ENCODE data around the gene ZNF550. TPM values are rescaled to one million over a fixed set of nuclear protein-coding genes. Genes with fewer than 3 reads are reported as not detected.

Gene ZNF550
- total and polyA plus RNA-seq, 2 of the 13 experiments (the other 11 are each of a cell fraction or from before 2014, with no cell fraction given): 8.6 to 9.1 TPM

GRCh38 chr19:57559008-57559403 is 657 bp downstream of the ZNF550 start (continued):
- TF ChIP-seq ZNF777 (CRISPR knock-in tag; IDR thresholded peaks at IDR 0.05) (no peak), ZNF337 (CRISPR knock-in tag; IDR thresholded peaks at IDR 0.05; ENCODE audit: borderline replicate concordance, low read depth) (no peak), ZFAT (CRISPR knock-in tag; conservative IDR thresholded peaks at IDR 0.05) (no peak), ZNF543 (CRISPR knock-in tag; IDR thresholded peaks at IDR 0.05) (peak; percentile 81; the same call in 1 of the 2 replicates), SAFB2 (CRISPR knock-in tag; IDR thresholded peaks at IDR 0.05; ENCODE audit: borderline replicate concordance, low read depth) (no peak), ZBTB3 (CRISPR knock-in tag; IDR thresholded peaks at IDR 0.05; ENCODE audit: borderline replicate concordance, low read depth) (no peak), ZIK1 (CRISPR knock-in tag; IDR thresholded peaks at IDR 0.05; ENCODE audit: borderline replicate concordance, low read depth) (no peak), ZSCAN29 (CRISPR knock-in tag; conservative IDR thresholded peaks at IDR 0.05) (0 out of 2 replicates have a peak, but pooled peaks have one; percentile 23), PAF1 (CRISPR knock-in tag; IDR thresholded peaks at IDR 0.05) (no peak), ZNF335 (CRISPR knock-in tag; IDR thresholded peaks at IDR 0.05) (no peak), ZNF263 (CRISPR knock-in tag; IDR thresholded peaks at IDR 0.05) (no peak), NCOR1 (IDR thresholded peaks at IDR 0.05; ENCODE audit: borderline replicate concordance, low read length) (no peak), THAP11 (CRISPR knock-in tag; IDR thresholded peaks at IDR 0.05) (no peak), NFIC (IDR thresholded peaks at IDR 0.05; ENCODE audit: low read length) (no peak), ZNF660 (CRISPR knock-in tag; IDR thresholded peaks at IDR 0.05; ENCODE audit: borderline replicate concordance, low read depth) (no peak), CEBPG (CRISPR knock-in tag; IDR thresholded peaks at IDR 0.05) (no peak), ZNF280D (CRISPR knock-in tag; IDR thresholded peaks at IDR 0.05) (peak; percentile 7; the same call in 1 of the 2 replicates), ZNF510 (CRISPR knock-in tag; IDR thresholded peaks at IDR 0.05; ENCODE audit: low read depth) (peak; percentile 75; the same call in 1 of the 2 replicates)
- TF ChIP-seq, protein P1, sequence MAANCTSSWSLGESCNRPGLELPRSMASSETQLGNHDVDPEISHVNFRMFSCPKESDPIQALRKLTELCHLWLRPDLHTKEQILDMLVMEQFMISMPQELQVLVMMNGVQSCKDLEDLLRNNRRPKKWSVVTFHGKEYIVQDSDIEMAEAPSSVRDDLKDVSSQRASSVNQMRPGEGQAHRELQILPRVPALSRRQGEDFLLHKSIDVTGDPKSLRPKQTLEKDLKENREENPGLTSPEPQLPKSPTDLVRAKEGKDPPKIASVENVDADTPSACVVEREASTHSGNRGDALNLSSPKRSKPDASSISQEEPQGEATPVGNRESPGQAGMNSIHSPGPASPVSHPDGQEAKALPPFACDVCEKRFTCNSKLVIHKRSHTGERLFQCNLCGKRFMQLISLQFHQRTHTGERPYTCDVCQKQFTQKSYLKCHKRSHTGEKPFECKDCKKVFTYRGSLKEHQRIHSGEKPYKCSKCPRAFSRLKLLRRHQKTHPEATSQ (CRISPR knock-in tag; IDR thresholded peaks at IDR 0.05; ENCODE audit: borderline replicate concordance): no peak
- TF ChIP-seq, protein P2, sequence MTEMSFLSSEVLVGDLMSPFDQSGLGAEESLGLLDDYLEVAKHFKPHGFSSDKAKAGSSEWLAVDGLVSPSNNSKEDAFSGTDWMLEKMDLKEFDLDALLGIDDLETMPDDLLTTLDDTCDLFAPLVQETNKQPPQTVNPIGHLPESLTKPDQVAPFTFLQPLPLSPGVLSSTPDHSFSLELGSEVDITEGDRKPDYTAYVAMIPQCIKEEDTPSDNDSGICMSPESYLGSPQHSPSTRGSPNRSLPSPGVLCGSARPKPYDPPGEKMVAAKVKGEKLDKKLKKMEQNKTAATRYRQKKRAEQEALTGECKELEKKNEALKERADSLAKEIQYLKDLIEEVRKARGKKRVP (CRISPR knock-in tag; IDR thresholded peaks at IDR 0.05): no peak
- TF ChIP-seq, protein P3, sequence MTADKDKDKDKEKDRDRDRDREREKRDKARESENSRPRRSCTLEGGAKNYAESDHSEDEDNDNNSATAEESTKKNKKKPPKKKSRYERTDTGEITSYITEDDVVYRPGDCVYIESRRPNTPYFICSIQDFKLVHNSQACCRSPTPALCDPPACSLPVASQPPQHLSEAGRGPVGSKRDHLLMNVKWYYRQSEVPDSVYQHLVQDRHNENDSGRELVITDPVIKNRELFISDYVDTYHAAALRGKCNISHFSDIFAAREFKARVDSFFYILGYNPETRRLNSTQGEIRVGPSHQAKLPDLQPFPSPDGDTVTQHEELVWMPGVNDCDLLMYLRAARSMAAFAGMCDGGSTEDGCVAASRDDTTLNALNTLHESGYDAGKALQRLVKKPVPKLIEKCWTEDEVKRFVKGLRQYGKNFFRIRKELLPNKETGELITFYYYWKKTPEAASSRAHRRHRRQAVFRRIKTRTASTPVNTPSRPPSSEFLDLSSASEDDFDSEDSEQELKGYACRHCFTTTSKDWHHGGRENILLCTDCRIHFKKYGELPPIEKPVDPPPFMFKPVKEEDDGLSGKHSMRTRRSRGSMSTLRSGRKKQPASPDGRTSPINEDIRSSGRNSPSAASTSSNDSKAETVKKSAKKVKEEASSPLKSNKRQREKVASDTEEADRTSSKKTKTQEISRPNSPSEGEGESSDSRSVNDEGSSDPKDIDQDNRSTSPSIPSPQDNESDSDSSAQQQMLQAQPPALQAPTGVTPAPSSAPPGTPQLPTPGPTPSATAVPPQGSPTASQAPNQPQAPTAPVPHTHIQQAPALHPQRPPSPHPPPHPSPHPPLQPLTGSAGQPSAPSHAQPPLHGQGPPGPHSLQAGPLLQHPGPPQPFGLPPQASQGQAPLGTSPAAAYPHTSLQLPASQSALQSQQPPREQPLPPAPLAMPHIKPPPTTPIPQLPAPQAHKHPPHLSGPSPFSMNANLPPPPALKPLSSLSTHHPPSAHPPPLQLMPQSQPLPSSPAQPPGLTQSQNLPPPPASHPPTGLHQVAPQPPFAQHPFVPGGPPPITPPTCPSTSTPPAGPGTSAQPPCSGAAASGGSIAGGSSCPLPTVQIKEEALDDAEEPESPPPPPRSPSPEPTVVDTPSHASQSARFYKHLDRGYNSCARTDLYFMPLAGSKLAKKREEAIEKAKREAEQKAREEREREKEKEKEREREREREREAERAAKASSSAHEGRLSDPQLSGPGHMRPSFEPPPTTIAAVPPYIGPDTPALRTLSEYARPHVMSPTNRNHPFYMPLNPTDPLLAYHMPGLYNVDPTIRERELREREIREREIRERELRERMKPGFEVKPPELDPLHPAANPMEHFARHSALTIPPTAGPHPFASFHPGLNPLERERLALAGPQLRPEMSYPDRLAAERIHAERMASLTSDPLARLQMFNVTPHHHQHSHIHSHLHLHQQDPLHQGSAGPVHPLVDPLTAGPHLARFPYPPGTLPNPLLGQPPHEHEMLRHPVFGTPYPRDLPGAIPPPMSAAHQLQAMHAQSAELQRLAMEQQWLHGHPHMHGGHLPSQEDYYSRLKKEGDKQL (CRISPR knock-in tag; IDR thresholded peaks at IDR 0.05; ENCODE audit: low read depth): no peak

All from HepG2 (cell line).